GM12874 (cell line): ENCODE measurements around the gene TMEM174.

Experiments
- CTCF ChIP-seq: IDR thresholded peaks from 2 replicates; pipeline ENCODE4 v1.5.1; 2011; ENCODE audit warnings: low read depth, mild to moderate bottlenecking, control low read depth, low read length, moderate library complexity; ENCODE audit not compliant: insufficient read depth

TMEM174 gene

GRCh38 chr5:73172951-73173350, at the start of gene TMEM174:
TSS of gene TMEM174 (plus strand) at chr5:73173193. CDS start at chr5:73173244, 51 bp downstream.
- TF ChIP-seq CTCF: no peak

GRCh38 chr5:73125289-73125688, 47.7 kb upstream of the TMEM174 start:
- no peak for TF ChIP-seq CTCF

GRCh38 chr5:73126381-73126780, 46.6 kb upstream of the TMEM174 start:
- TF ChIP-seq CTCF: no peak

GRCh38 chr5:73126957-73127356, 46.0 kb upstream of the TMEM174 start:
- no peak for TF ChIP-seq CTCF

- no peak for TF ChIP-seq CTCF
Measured at GRCh38 chr5:73129143-73129542, 43.9 kb upstream of the TMEM174 start.

GRCh38 chr5:73130811-73131210, 42.2 kb upstream of the TMEM174 start:
- no peak for TF ChIP-seq CTCF

- TF ChIP-seq CTCF: no peak
Measured at GRCh38 chr5:73131711-73132425, 41.1 kb upstream of the TMEM174 start.
